Measurements from ENCODE around the gene CNOT4.
"Not testable (repeated sequence)": the region's sequence is repeated elsewhere in the genome, so short reads cannot be mapped to it uniquely, and the experiment has no call there.

Gene CNOT4

DNA sequence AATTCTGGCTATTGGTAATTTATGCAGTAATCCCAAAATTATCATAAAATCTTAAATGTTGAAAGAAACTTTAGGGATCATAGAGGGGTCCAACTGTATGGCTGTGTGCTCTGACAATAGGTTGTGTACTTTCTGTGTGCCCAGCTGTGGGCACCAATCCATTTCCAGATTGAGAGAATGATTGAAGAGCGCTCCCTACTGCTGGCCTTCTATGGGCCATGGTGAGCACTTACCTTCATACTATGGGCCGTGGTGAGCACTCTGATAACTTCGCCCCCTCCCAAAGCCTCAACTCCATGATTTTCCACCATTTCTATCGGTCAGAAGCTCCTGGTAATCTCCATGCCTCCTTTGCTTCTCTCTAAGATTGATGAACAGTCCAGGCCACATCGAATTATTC, 157.6 kb downstream of the CNOT4 start:
- TF ChIP-seq, protein P1, sequence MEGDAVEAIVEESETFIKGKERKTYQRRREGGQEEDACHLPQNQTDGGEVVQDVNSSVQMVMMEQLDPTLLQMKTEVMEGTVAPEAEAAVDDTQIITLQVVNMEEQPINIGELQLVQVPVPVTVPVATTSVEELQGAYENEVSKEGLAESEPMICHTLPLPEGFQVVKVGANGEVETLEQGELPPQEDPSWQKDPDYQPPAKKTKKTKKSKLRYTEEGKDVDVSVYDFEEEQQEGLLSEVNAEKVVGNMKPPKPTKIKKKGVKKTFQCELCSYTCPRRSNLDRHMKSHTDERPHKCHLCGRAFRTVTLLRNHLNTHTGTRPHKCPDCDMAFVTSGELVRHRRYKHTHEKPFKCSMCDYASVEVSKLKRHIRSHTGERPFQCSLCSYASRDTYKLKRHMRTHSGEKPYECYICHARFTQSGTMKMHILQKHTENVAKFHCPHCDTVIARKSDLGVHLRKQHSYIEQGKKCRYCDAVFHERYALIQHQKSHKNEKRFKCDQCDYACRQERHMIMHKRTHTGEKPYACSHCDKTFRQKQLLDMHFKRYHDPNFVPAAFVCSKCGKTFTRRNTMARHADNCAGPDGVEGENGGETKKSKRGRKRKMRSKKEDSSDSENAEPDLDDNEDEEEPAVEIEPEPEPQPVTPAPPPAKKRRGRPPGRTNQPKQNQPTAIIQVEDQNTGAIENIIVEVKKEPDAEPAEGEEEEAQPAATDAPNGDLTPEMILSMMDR (conservative IDR thresholded peaks at IDR 0.05), result peak; percentile 12; the same call in 1 of the 2 replicates
- TF ChIP-seq ZFX (IDR thresholded peaks at IDR 0.05), result no peak
- no peak overlapping the region for H3K27ac ChIP-seq

- not testable (repeated sequence) for H3K27ac ChIP-seq
These were observed 158.8 kb downstream of the CNOT4 start for GRCh38 chr7:135351070-135351469.

GRCh38 chr7:135349746-135350145, 160.2 kb downstream of the CNOT4 start:
- H3K27ac ChIP-seq, result no peak overlapping the region
- TF ChIP-seq, protein P1 (conservative IDR thresholded peaks at IDR 0.05), result no peak
- TF ChIP-seq ZFX (IDR thresholded peaks at IDR 0.05), result no peak

DNA sequence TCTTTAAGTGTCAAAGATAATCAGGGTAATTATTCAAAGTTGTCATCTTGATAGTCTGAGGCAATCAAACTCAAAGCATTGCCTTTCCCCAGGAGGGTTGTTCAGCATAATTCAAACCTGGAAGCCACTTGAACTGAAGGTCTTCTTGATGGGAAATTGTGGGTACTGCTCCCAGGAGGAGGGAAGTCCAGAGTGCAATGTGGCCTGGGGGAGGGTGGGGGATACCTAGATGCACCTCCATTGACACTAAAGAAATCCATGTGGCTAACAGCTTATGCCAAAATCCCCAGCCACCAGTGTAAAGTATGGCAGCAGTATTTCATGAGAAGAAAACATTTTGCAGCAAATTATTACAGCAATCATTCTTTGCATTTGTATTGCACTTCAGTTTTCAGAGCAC, 161.4 kb downstream of the CNOT4 start:
- H3K27ac ChIP-seq, result no peak overlapping the region
- TF ChIP-seq ZFX (IDR thresholded peaks at IDR 0.05), result no peak
- TF ChIP-seq, protein P1 (conservative IDR thresholded peaks at IDR 0.05), result no peak

DNA sequence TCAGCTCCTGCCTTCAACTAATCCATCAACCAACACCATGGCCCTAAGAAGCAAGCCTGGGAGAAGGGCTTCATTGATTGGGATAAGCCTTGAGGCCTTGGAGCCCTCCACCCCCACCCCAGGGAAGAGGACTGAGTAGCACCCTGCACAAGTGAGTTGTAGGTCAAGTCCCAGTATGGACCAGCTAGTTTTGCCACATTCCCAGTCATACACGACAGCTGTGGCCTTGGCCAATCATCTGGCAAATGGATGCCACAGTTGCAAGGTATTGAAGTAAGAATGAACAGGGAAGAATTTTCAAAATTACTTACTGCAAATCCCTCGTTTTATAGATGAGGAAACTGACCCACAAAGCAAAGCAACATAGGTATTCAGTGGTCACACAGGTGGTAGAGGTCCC, 166.5 kb downstream of the CNOT4 start:
- no peak overlapping the region for H3K27ac ChIP-seq
- no peak for TF ChIP-seq ZFX (IDR thresholded peaks at IDR 0.05)
- TF ChIP-seq, protein P1 (conservative IDR thresholded peaks at IDR 0.05), result no peak

DNA sequence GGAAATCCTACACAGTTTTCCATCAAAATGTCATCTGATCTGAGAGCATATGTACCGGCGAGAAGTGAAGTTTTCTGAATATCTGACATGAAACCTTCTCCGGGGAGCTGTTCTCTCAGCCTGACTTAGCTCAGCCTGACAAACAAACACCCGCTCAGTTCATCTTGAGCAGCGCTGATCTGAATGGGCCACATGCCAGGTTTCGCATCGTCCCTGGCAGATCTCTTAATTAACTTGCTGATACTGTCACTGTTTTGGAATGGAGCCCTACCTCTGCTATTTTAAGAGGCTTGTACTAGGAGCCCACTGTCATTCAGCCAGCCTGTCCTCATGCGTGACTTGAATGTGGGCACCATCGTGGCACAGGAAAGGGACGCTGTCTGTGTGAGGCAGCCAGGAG, 167.0 kb downstream of the CNOT4 start:
- TF ChIP-seq ZFX (IDR thresholded peaks at IDR 0.05), result no peak
- TF ChIP-seq, protein P1 (conservative IDR thresholded peaks at IDR 0.05), result no peak
- no peak overlapping the region for H3K27ac ChIP-seq

DNA sequence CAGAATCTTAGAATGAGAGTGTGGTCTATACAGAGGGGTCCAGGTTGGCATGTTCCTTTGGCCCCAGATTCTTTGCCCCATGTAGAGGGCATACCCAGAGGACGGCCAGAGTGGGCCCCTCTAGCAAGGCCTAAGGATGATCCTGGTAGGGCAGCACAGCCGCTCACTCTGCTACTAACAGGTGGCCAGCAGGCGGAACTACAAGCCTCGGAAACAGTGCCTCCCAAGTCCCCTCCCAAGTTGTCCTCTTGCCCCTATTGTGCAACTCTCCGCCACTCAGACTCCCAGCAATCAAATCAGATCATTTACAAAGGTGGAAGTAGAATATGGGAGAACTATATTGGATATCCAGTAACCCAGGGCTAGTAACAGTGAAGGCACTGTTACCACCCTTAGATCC, 168.9 kb downstream of the CNOT4 start:
- no peak overlapping the region for H3K27ac ChIP-seq
- TF ChIP-seq ZFX (IDR thresholded peaks at IDR 0.05), result no peak
- TF ChIP-seq, protein P1 (conservative IDR thresholded peaks at IDR 0.05), result no peak

- H3K27ac ChIP-seq, result no peak overlapping the region
- TF ChIP-seq, protein P1 (conservative IDR thresholded peaks at IDR 0.05), result no peak
- TF ChIP-seq ZFX (IDR thresholded peaks at IDR 0.05), result 0 out of 2 replicates have a peak, but pooled peaks have one; percentile 5
These were observed 171.8 kb downstream of the CNOT4 start for GRCh38 chr7:135337977-135338550.
